HEK293 (cell line): Measurements from ENCODE around the gene MEGF10.

Source experiments
- CTCF ChIA-PET: fragments of 350-600 bp; formaldehyde crosslinking; extraction: SDS; loops from one replicate; lab custom pipeline; 2021; ENCODE audit warnings: antibody characterized with exemption; lab: Yijun Ruan, JAX
- POLR2A ChIA-PET: fragments of 300-600 bp; formaldehyde crosslinking; extraction: SDS; loops from one replicate; lab custom pipeline; 2020; ENCODE audit warnings: antibody characterized with exemption, inconsistent platforms; lab: Yijun Ruan, JAX
- H3K27ac ChIP-seq: fragments of 200-500 bp; sonication (Bioruptor generic); 2 replicates; pipeline ENCODE4 v1.5.1; 2014; ENCODE audit warnings: low read depth, low read length, control low read depth, inconsistent platforms; ENCODE audit errors: extremely low read depth
- H3K36me3 ChIP-seq, 2 experiments: fragments of 200-500 bp in 1 of 2; sonication (Bioruptor generic) in 1 of 2; 1 replicate in 1 of 2; 2 replicates in 1 of 2; pipeline ENCODE4 v1.5.1; 2014 to 2017; ENCODE audit warnings: inconsistent platforms in 2 of 2, low read length in 2 of 2; ENCODE audit not compliant: control insufficient read depth in 2 of 2, insufficient read depth in 1 of 2
- H3K4me1 ChIP-seq: fragments of 200-500 bp; sonication (Bioruptor generic); 2 replicates; pipeline ENCODE4 v1.5.1; 2014; ENCODE audit warnings: mild to moderate bottlenecking, low read length, inconsistent platforms; ENCODE audit not compliant: control insufficient read depth, insufficient read depth
- H3K4me3 ChIP-seq: 2 replicates; pipeline ENCODE4 v1.5.1; 2011; ENCODE audit warnings: low read depth, mild to moderate bottlenecking, control low read depth, low read length, moderate library complexity
- H3K9me3 ChIP-seq: fragments of 200-500 bp; sonication (Bioruptor generic); 2 replicates; pipeline ENCODE4 v1.5.1; 2014; ENCODE audit warnings: low read depth, low read length, inconsistent platforms; ENCODE audit not compliant: control insufficient read depth, insufficient read depth
- BCL11A ChIP-seq: fragments of 450-650 bp; formaldehyde crosslinking; IDR thresholded peaks from 2 replicates; pipeline ENCODE4 v1.5.1; 2016; ENCODE audit warnings: low read depth, missing biosample characterization, missing genetic modification characterization
- BCL11B ChIP-seq: fragments of 450-650 bp; formaldehyde crosslinking; IDR thresholded peaks from 2 replicates; pipeline ENCODE4 v1.5.1; 2016; ENCODE audit warnings: low read depth, missing biosample characterization, missing genetic modification characterization
- INSM2 ChIP-seq: fragments of 450-650 bp; formaldehyde crosslinking; IDR thresholded peaks from 2 replicates; pipeline ENCODE4 v1.5.1; 2016; ENCODE audit warnings: missing biosample characterization, missing genetic modification characterization
- KLF10 ChIP-seq: fragments of 450-650 bp; IDR thresholded peaks from 2 replicates; pipeline ENCODE4 v1.5.1; 2018; ENCODE audit warnings: missing biosample characterization, mild to moderate bottlenecking, missing genetic modification characterization
- KLF16 ChIP-seq: fragments of 450-650 bp; formaldehyde crosslinking; IDR thresholded peaks from 2 replicates; pipeline ENCODE4 v1.5.1; 2017; ENCODE audit warnings: missing biosample characterization, missing genetic modification characterization
- MEIS1 ChIP-seq: sonication (generic); formaldehyde crosslinking; IDR thresholded peaks from 2 replicates; pipeline ENCODE4 v1.8.1; 2022; ENCODE audit warnings: missing genetic modification reagents, mild to moderate bottlenecking, borderline replicate concordance
- PBX3 ChIP-seq: sonication (generic); formaldehyde crosslinking; IDR thresholded peaks from 2 replicates; pipeline ENCODE4 v1.8.1; 2022; ENCODE audit warnings: mild to moderate bottlenecking, moderate library complexity, missing genetic modification reagents
- SCRT1 ChIP-seq: fragments of 450-650 bp; formaldehyde crosslinking; IDR thresholded peaks from 2 replicates; pipeline ENCODE4 v1.5.1; 2016; ENCODE audit warnings: missing biosample characterization, missing genetic modification characterization, borderline replicate concordance
- SCRT2 ChIP-seq: fragments of 450-650 bp; formaldehyde crosslinking; IDR thresholded peaks from 2 replicates; pipeline ENCODE4 v1.5.1; 2016; ENCODE audit warnings: missing biosample characterization, missing genetic modification characterization
- SETDB1 ChIP-seq: IDR thresholded peaks from one replicate; pipeline ENCODE4 v1.6.1; 2017; ENCODE audit warnings: mild to moderate bottlenecking, low read length, moderate library complexity, mixed read lengths; ENCODE audit not compliant: insufficient read length
- SP3 ChIP-seq: fragments of 450-650 bp; formaldehyde crosslinking; IDR thresholded peaks from 2 replicates; pipeline ENCODE4 v1.5.1; 2016; ENCODE audit warnings: missing biosample characterization, missing genetic modification characterization
- ZBTB17 ChIP-seq: fragments of 450-650 bp; formaldehyde crosslinking; IDR thresholded peaks from 2 replicates; pipeline ENCODE4 v1.5.1; 2016; ENCODE audit warnings: missing biosample characterization, missing genetic modification characterization
- ZEB2 ChIP-seq: fragments of 450-650 bp; formaldehyde crosslinking; IDR thresholded peaks from 2 replicates; pipeline ENCODE4 v1.5.1; 2016; ENCODE audit warnings: missing biosample characterization, missing genetic modification characterization
- ZIC2 ChIP-seq: fragments of 450-650 bp; formaldehyde crosslinking; IDR thresholded peaks from 2 replicates; pipeline ENCODE4 v1.5.1; 2016; ENCODE audit warnings: missing biosample characterization, missing genetic modification characterization
- ZNF223 ChIP-seq: fragments of 450-650 bp; formaldehyde crosslinking; IDR thresholded peaks from 2 replicates; pipeline ENCODE4 v1.5.1; 2016; ENCODE audit warnings: missing biosample characterization, missing genetic modification characterization
- ZNF280D ChIP-seq: fragments of 450-650 bp; formaldehyde crosslinking; IDR thresholded peaks from 2 replicates; pipeline ENCODE4 v1.5.1; 2016; ENCODE audit warnings: missing biosample characterization, missing genetic modification characterization
- ZNF292 ChIP-seq: fragments of 450-650 bp; formaldehyde crosslinking; IDR thresholded peaks from 2 replicates; pipeline ENCODE4 v1.5.1; 2016; ENCODE audit warnings: low read depth, missing biosample characterization, missing genetic modification characterization, borderline replicate concordance
- ZNF350 ChIP-seq: fragments of 450-650 bp; formaldehyde crosslinking; IDR thresholded peaks from 2 replicates; pipeline ENCODE4 v1.5.0; 2017; ENCODE audit warnings: missing biosample characterization, mild to moderate bottlenecking, missing genetic modification characterization
- ZNF398 ChIP-seq: fragments of 450-650 bp; formaldehyde crosslinking; IDR thresholded peaks from 2 replicates; pipeline ENCODE4 v1.5.1; 2017; ENCODE audit warnings: missing biosample characterization, missing genetic modification characterization
- ZNF433 ChIP-seq: fragments of 450-650 bp; formaldehyde crosslinking; IDR thresholded peaks from 2 replicates; pipeline ENCODE4 v1.5.1; 2016; ENCODE audit warnings: missing biosample characterization, missing genetic modification characterization, low read depth
- ZNF449 ChIP-seq: fragments of 450-650 bp; formaldehyde crosslinking; IDR thresholded peaks from 2 replicates; pipeline ENCODE4 v1.5.1; 2017; ENCODE audit warnings: missing biosample characterization, mild to moderate bottlenecking, missing genetic modification characterization, moderate library complexity
- ZNF521 ChIP-seq: fragments of 450-650 bp; formaldehyde crosslinking; IDR thresholded peaks from 2 replicates; pipeline ENCODE4 v1.5.1; 2017; ENCODE audit warnings: missing biosample characterization, mild to moderate bottlenecking, missing genetic modification characterization
- ZNF555 ChIP-seq: fragments of 450-650 bp; formaldehyde crosslinking; conservative IDR thresholded peaks from 2 replicates; pipeline ENCODE4 v1.5.1; 2017; ENCODE audit warnings: missing biosample characterization, mild to moderate bottlenecking, missing genetic modification characterization, inconsistent platforms
- ZNF629 ChIP-seq: fragments of 450-650 bp; formaldehyde crosslinking; IDR thresholded peaks from 2 replicates; pipeline ENCODE4 v1.5.1; 2017; ENCODE audit warnings: missing biosample characterization, missing genetic modification characterization
- ZNF677 ChIP-seq: fragments of 450-650 bp; IDR thresholded peaks from 2 replicates; pipeline ENCODE4 v1.5.0; 2018; ENCODE audit warnings: missing biosample characterization, mild to moderate bottlenecking, missing genetic modification characterization, moderate library complexity
- ZNF792 ChIP-seq: fragments of 450-650 bp; formaldehyde crosslinking; IDR thresholded peaks from 2 replicates; pipeline ENCODE4 v1.5.1; 2016; ENCODE audit warnings: missing biosample characterization, missing genetic modification characterization
- ZSCAN16 ChIP-seq: fragments of 450-650 bp; formaldehyde crosslinking; IDR thresholded peaks from 2 replicates; pipeline ENCODE4 v1.5.1; 2016; ENCODE audit warnings: missing biosample characterization, missing genetic modification characterization

Gene MEGF10

GRCh38 chr5:127428276-127428675, 137.7 kb downstream of the MEGF10 start:
- no peaks in the 10 kb centered on the region for H3K4me1 ChIP-seq
- no peak overlapping the region for H3K27ac ChIP-seq
- H3K36me3 ChIP-seq: no peaks in the 10 kb centered on the region
- CTCF ChIA-PET: no interaction called here
- TF ChIP-seq SCRT1 (tag by site-specific recombination): no peak
- no peak for TF ChIP-seq ZNF223 (tag by site-specific recombination)
- no peak for TF ChIP-seq ZNF280D (tag by site-specific recombination)
- no peak for TF ChIP-seq KLF10
- no peak for TF ChIP-seq ZNF677 (tag by site-specific recombination)
- no peak for TF ChIP-seq ZNF629 (tag by site-specific recombination)
- no peak for TF ChIP-seq ZNF449 (tag by site-specific recombination)
- no peak for TF ChIP-seq ZIC2 (tag by site-specific recombination)
- TF ChIP-seq ZNF433 (tag by site-specific recombination): no peak
- TF ChIP-seq ZEB2 (tag by site-specific recombination): no peak
- no peaks in the 10 kb centered on the region for H3K9me3 ChIP-seq
- H3K4me3 ChIP-seq: no peak overlapping the region
- POLR2A ChIA-PET: no interaction called here

- TF ChIP-seq SETDB1 (no peak), INSM2 (tag by site-specific recombination) (no peak), MEIS1 (CRISPR knock-in tag) (no peak), KLF16 (no peak), SP3 (tag by site-specific recombination) (no peak), ZNF555 (tag by site-specific recombination) (no peak), ZNF521 (no peak), ZBTB17 (tag by site-specific recombination) (no peak), ZNF433 (tag by site-specific recombination) (no peak), BCL11B (tag by site-specific recombination) (no peak), ZNF792 (no peak), BCL11A (tag by site-specific recombination) (no peak), ZNF292 (tag by site-specific recombination) (no peak), ZNF398 (tag by site-specific recombination) (no peak), ZNF350 (tag by site-specific recombination) (no peak), ZSCAN16 (no peak), SCRT2 (no peak), PBX3 (no peak)
- Histone ChIP-seq H3K4me3 (no peak overlapping the region), H3K27ac (no peak overlapping the region), H3K9me3 (no peaks in the 10 kb centered on the region), H3K4me1 (no peaks in the 10 kb centered on the region), H3K36me3 (no peaks in the 10 kb centered on the region)
- ChIA-PET CTCF (no interaction called here), POLR2A (no interaction called here)
Measured at GRCh38 chr5:127428748-127429147, 138.2 kb downstream of the MEGF10 start.
